ENCODE measurements around the gene PABPC1L.
"Not testable (repeated sequence)": the region's sequence is repeated elsewhere in the genome, so short reads cannot be mapped to it uniquely, and the experiment has no call there.

Gene PABPC1L

DNA sequence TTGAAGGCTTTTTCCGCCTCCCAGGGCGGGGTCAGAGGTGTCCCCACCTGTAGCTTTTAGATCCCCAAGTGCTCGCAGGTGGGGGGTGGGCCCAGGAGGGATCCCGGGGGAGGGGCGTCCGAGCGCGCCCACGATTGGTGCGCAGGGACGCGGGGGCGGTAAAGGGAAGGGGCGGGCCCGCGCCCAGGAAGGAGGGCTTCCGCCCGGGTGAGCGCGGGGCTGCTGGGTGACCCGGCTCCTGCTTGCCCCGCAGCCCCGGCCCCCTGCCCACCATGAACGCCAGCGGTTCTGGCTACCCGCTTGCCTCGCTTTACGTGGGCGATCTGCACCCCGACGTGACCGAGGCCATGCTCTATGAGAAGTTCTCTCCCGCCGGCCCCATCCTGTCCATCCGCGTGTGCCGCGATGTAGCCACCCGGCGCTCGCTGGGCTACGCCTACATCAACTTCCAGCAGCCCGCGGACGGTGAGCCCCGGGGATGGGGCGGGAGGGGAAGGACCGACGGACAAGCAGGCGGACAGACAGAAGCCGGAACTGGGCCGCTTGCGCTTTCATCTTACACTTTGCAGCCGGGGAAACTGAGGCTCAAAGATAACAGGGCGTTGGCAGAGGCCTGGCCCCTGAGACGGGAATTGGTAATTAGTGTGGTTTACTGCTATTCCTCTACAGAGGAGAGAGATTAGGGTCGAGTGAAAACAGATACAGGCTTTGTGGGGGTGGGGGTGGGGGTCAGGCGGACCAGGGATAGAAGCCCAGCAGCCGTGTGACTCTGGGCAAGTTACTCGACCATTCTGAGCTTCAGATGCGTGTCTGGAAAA lies at the start of gene PABPC1L:
Gene PABPC1L (plus strand): TSS at position 189 of the 818 bp plus-strand sequence. CDS start 84 bp downstream, at position 273.
- peak; percentile 92 for DNase-seq

DNA sequence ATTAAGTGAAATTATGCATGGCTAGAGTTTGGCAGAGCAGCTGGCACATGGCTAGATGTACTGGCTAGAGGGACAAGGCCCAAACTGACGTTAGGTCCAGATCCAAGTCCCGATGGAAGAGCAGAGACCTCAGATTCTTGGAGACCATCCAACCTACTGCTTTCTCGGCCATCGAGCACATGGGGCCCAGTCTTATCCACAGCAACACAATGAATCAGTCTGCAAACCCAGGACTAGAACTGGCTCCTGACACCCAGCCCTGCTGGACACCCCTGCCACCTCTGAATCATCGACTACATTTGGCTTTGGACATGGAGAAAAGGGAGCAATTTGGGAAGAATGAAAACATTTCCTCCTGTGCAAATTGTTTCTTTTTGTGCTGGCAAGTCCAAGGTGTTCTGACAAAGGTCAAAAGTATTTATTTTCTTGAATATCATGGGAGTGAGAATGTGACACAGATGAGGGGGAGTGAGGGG lies 48.3 kb upstream of the PABPC1L start:
- DNase-seq = no peak

DNA sequence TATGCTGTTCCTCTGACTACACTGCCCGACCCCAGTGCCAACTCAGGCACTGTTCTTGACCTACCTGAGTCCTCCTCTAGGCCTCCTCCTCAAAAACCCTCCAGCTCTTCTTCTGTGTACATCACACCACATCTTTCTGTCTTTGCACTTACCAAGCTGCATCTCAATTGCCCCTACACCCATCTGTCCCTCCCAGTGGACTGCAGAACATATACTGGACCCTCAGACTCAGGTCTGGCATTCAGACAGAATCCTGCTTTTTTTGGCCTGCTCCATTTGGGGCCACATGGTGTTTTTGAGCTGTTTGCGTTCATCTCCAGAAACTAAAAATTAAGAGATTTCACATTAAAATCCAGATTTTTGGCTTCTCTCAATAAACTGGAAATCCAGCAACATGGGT lies 47.6 kb upstream of the PABPC1L start:
- no peak for DNase-seq

DNA sequence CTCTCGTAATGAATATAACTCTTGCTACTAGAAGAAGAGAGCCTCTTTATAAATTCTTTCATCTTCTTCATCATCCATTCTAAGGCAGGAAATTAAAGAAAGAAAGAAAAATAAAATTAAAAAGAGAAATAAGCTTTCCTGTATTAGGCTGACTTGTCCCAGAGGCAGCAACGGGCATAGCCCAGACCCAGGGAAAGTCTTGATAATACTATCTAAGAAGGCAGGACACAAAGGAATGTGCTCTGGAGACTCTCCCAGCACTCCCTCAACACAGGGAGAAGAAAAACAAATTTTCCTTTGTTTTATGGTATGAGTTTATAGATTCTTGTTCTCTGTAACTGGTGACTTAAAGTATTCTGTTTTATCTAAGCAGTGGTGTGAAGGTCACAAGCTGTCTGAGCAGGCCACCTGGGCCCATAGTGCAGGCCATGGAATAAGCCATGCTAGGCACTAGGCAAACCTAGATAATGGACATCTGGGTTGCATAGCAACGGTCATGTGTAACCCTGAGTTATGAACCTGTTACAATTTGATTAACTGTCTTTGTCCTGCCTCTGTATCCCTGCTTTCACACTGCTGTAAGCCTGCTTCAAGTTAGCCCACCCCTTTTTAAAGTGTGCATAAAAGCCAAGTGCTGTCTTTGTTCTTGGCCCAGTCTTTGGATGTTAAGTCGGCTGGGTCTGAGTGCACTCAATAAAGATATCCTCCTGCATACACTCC lies 46.3 kb upstream of the PABPC1L start:
- not testable (repeated sequence) for DNase-seq

DNA sequence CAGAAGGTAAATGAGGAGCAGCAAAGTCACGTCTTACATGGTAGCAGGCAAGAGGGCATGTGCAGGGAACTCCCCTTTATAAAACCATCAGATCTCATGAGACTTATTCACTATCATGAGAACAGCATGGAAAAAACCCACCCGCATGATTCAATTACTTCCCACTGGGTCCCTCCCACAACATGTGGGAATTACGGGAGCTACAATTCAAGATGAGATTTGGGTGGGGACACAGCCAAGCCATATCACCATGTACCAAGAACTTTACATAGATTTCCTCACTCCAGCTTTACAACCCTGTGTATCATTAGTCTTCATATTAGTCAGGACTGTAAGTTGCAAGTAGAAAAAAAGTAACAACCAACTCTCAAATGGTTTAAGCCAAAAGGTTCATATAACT lies 45.4 kb upstream of the PABPC1L start:
- DNase-seq = not testable (repeated sequence)

DNA sequence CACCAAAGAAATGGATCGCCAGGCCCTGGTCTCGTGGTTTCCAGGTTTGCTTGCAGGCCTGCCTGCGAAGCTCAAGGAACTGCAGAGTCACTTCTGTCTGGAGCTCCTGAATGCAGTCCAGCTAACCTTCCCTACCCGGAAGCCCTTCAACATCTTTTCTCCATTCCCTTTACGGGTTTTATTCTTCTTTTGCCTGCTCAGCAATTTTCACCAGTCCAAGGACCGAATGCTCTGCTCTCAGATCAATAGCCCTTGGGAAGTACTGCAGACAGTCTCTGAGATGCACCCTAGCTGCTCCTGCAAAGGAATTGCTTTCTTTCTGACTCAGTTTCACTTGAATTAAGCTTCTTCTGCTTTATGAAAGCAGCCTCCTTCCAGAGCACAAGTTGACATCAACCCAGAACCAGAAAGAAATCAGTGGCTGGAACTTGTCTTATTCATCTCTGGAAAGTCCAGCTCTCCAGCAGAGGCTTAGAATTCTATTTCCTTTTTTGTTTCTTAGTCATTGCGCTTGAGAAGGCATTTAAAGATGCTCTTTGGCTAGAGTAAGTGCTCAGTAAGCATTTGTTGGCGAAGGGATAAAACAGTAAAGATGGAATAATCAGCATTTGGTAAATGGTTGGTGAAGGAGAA lies 43.0 kb upstream of the PABPC1L start:
- no peak for DNase-seq

DNA sequence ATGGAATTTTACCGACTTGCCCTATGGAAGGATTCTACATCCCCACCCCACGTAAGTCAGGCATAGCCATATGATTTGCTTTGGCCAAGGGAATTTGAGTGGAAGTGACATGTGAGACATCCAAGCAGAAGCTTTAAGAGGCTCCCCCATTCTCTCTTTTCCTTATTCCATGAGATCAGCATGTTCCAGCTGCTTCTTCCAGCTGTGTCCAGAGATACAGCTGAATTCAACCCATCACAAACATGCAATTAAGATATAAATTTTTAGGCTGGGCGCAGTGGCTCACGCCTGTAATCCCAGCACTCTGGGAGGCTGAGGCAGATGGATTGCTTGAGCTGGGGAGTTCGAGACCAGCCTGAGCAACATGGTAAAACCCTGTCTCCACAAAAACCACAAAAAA lies 40.4 kb upstream of the PABPC1L start:
- no peak for DNase-seq

DNA sequence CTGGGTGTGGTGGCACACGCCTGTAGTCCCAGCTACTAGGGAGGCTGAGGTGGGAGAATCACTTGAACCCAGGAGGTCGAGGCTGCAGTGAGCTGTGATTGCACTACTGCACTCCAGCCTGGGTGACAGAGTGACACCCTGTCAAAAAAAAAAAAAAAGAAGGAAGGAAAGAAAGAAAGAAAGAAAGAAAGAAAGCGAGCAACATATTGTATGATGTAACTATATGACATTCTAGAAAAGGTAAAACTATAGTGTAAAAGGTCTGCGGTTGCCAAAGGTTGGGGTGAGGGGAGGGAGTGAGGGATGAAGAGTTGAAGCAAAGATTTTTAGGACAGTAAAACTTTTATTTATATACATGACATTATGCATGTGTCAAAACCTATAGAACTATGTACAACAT lies 27.5 kb upstream of the PABPC1L start:
- DNase-seq = not testable (repeated sequence)

DNA sequence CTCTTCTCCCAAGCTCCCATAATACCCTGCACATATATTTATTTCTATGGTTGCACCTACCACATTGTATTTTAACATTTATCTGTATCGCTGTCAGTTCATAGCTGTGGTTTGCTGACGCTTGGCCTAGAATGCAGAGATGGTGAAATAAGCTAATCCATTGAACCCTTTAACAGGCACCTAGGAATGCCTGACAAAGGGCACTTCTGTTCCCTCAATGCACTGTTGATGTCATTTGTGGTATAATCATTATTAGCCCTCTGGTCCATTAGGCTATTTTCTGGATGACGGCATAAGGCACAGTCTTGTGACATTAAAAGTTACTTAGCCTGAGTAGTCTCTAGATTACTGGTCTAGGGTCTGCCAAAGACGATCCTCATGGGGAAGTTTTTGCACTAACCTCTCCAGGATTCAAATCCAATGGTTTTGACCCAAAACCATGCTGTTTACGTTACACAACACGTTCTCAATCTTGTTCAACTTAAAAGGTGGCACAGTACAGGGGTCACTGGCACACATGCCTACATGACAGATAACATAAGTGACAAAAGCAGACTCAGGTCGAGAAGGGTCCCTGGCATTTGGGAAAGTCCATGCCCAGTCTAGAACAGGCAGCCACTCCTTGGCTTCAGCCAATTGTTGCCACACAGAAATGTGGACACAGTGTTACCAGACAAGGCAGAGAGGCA lies 26.5 kb upstream of the PABPC1L start:
- no peak for DNase-seq

DNA sequence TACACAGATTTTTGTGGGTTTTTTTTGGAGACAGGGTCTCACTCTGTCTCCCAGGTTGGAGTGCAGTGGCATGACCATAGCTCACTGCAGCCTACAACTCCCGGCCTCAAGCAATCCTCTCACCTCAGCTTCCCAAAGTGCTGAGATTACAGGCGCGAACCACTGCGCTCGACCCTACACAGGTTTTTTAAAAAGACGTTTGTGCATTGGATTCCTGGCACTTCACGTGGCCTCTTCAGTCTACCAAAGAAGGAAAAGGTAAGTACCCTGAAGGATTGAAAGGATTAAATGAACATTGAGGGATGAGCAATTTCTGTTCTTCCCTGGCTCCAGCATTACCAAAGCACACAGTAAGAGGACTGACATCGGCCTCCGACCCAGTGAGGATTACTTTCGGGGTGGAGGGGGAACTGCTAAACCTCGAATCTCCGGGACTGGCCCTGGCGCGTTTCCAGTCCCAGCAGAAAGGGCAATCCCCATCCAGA lies 24.9 kb upstream of the PABPC1L start:
- DNase-seq = no peak

DNA sequence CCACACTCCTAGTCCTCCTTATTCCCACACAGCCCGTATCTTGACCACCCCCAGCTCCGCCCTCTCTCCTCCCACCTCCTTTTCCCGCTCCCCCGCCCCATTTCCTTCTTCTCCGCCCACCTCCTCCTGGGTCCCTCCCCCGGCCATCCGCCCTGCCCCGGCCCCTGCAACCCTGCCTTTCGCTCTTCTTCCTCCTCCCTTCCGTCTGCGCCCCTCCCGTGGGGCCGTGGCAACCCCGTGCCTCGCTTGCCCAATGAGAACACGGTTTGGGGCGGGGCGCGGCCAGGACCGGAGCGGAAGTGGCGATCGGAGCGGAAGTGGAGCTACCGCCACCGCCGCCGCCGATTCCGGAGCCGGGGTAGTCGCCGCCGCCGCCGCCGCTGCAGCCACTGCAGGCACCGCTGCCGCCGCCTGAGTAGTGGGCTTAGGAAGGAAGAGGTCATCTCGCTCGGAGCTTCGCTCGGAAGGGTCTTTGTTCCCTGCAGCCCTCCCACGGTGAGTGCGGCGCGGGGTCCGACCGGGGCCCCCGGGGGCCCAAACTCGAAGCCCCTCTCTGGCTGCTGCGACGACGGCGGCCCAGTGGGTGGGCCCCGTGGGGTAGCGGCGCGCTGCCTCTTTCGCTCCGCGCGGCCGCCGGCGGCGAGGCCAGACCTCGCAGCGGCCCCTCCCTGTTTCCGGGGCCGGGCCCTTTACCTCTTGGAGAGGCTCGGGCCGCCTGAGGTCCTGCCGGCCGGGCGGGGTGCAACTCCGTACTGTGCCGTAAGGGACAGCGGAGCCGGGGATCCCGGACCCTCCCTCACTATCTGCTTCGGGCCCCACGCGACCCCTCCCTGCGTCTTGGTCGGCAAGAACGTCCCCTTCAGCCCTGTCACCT lies 24.2 kb upstream of the PABPC1L start, which contains the start of gene YWHAB:
Gene YWHAB (plus strand): TSS at position 314 of the 874 bp plus-strand sequence. CDS start 15,829 bp downstream, outside the sequence.
- DNase-seq = peak; percentile 99

DNA sequence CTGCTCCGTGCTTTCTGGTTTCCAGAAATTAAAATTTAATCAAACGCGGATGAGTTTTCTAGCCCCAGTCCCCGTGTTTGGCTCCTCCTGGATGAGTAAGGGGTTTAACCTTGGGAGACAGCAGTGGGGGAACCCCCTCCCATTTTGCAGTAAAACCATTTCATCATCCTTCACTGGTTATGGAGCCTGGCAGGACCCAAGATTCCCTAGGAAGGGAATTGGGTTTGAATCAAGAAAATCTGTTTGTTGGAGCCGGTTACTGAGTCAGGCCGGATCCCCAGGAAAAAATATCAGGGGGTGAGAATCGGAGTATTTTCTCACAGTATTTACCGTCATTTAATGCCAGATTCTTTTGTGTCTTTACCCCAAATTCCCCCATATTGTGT lies 23.6 kb upstream of the PABPC1L start:
- no peak for DNase-seq

DNA sequence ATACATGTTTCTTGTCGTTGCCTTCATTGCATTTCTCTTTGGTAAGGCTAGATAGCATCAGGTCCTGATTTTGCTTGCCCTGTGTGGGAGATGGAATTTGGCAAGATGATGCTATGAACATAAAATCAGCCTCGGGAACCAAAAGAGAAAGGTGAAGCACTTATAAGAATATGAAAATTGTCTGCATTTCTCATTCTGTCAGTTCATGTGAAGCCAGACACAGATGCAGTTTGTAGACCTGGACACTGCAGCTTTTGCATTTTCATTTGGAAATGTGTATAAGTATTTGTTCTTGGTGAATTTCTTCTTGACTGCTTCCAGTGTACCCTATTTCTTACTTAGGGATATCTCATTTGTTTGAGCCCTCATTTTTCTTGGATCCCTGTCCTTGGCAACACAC lies 23.0 kb upstream of the PABPC1L start:
- DNase-seq = no peak

DNA sequence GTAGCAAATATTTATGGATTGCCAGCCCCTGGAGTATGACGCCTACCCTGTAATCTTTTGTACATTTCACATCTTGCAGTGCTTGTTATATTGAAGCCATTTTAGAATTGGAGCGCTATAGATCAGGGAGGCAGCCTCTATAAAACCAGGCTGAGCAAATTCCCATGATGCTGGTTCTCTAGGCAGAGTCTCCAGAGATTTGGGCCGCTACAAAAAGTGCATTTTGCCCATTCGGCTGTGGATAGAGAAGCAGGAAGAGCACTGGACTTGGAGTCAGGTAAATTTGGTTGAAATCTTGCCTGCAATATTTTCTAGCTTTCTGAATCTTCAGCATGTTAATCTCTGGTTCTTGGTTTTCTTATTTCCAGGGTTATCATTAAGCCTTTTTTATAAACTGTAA lies 22.4 kb upstream of the PABPC1L start:
- DNase-seq = no peak

DNA sequence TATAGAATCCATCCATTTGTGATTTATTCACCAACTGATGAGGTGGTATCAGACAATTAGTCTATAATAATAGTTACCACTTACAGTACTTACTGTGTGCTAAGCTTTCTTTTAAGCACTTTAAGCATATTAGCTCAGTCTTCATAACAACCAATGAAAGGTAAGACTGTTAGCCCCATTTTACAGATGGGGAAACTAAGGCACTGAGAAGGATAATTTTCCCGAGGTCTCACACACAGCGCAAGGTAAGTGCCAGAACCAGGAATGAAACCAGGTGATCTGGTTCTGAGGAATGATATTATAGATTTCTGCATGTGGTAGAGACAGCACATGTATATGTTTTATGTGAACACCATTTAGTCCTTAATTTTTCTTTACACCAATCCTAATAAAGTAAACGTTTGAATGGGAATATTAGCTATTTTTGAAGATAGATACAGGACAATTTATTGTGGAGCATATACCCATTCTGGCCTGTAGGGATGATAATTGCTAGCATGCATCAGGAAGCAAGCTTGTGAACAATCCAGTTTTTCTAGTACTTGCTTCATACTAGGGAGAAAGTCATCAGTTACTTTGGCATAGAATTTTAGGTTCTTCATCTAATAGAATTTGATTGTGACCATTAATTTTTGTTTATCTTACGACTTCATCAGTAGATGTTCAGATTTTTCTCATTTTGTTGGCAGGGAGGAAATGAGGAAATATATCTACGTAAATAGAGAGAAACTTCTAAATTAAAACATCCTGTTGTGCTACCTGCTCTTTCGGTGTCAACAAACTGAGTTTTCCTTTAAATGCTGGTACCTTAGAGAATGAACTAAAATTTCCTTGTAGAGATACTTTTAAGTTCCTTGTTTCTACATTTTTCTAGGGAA lies 21.4 kb upstream of the PABPC1L start:
- no peak for DNase-seq

DNA sequence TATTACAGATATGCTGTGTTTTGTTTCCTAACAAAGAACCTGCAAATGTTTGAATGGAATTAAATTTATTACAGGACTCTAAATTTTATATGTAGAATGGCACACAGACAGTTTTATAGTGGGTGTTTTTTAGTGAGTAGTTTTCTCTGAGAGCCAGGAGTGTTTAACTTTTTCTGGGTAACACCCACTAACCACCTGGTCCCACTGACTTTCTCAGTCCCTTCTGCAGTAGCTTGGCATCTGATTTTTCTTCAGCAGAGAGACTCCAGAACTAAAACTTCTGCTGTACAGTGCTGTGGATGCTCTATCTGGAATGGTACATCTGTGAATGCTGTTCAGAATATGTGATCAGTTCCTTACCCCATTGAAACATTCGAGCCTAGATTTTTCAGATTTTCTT lies 18.0 kb upstream of the PABPC1L start:
- DNase-seq = no peak

DNA sequence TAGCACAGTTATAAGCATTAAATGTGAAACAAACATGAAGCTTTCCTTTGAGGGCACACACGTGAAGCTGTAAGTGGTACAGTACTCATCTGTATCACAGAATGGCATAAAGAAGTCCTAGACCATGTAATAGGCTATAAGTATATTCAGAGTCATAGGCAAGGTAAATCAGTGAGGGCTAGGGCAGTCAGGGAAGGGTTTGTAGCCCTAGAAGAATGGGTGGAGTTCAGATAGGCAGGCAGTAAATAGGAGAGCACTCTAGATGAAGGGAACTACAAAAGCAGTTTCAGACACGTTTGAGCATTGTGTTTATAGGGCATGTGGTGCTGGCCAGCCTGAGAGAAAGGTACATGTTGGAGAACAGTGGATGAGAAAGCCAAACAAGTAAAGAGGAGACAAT lies 14.9 kb upstream of the PABPC1L start:
- no peak for DNase-seq

DNA sequence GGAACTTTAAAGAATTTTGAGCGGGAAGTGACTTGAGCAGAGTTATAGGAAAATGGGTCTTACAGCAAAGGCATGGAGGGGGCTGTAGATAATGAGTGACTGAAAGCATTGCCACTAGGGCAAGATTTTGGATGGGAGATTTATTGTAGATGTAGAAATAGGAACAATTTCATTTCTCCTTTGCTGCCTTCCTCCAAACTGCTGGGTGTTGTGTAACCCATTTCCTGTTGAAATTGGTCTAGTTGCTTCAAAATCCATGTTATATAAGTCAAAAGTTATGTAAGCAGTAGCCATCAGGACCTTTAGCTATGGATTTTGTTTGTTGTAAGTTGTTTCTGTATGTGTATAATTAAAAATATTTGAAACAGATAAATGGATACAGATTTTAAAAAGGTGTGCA lies 13.3 kb upstream of the PABPC1L start:
- no peak for DNase-seq

DNA sequence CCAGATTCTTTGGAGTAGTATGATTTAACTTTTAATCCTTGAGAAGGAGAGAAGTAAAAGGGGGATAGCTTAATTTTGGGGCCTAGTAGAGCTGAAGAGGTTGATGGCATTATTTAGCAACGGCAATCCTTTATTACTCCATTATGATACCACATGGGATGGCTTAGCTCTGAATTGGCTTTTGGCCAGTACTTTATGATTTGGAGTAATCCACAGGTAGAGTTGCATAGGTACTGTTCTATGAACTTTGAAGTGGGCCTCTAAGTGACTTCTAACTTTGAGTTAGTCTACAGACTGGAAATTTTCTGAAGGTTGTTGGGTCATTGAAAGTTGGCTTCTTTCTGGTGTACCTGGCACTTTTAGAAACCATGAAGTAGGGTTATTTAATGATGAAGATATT lies 12.7 kb upstream of the PABPC1L start:
- no peak for DNase-seq

DNA sequence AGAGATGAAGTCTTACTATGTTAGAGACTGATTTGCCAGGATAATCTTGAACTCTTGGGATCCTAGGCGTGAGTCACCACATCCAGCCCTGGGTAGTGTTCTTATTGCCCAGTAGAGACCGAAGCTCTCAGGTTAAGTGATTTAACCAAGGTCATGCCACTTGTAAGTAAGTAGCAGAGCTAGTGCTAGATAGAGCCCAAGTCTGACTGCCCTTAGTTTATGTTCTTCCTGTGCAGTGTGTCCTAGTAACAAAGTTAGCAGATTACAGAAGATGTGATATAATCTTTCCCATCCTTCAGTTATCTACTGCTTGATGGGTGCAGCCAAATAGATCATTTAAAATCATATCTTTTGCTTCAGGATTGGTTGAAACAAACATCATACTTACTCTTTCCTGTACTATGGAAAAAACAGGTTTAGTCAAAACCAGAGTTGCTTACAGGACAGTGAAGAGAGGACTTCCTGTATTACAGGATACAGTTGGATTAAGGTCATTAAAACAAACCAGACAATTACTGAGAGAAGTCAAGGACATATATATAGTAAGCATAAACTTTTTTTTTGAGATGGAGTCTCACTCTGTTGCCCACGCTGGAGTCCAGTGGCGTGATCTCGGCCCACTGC lies 9.5 kb upstream of the PABPC1L start:
- no peak for DNase-seq

All from NCI-H345 (cell line).